Measurements from ENCODE around the gene MAGI2. TPM values are rescaled to one million over a fixed set of nuclear protein-coding genes. Genes with fewer than 3 reads are reported as not detected.
A peak's percentile ranks its signal among the peaks of the same experiment; 100 is the strongest.

The MAGI2 gene
- total and polyA plus RNA-seq, 2 of the 13 experiments (the other 11 are each of a cell fraction or from before 2014, with no cell fraction given): 1.5 to 3.8 TPM

- TF ChIP-seq IRF9 (CRISPR knock-in tag; IDR thresholded peaks at IDR 0.05; ENCODE audit: borderline replicate concordance) (no peak), ZNF350 (CRISPR knock-in tag; IDR thresholded peaks at IDR 0.05; ENCODE audit: borderline replicate concordance, low read depth) (no peak), ARHGAP35 (CRISPR knock-in tag; IDR thresholded peaks at IDR 0.05; ENCODE audit: borderline replicate concordance) (no peak), SALL1 (CRISPR knock-in tag; IDR thresholded peaks at IDR 0.05) (no peak), SMC3 (IDR thresholded peaks at IDR 0.05; ENCODE audit: low read length) (no peak), GMEB1 (CRISPR knock-in tag; IDR thresholded peaks at IDR 0.05; ENCODE audit: borderline replicate concordance) (0 out of 2 replicates have a peak, but pooled peaks have one; percentile 5), HCFC1 (IDR thresholded peaks at IDR 0.05; ENCODE audit: low read depth, low read length) (no peak), ATF5 (CRISPR knock-in tag; IDR thresholded peaks at IDR 0.05; ENCODE audit: low read depth) (no peak), ZBTB20 (CRISPR knock-in tag; IDR thresholded peaks at IDR 0.05; ENCODE audit: borderline replicate concordance, low read depth) (no peak), HNF1B (CRISPR knock-in tag; IDR thresholded peaks at IDR 0.05) (no peak), ZNF557 (CRISPR knock-in tag; IDR thresholded peaks at IDR 0.05) (no peak), CSRNP1 (CRISPR knock-in tag; IDR thresholded peaks at IDR 0.05) (no peak), THAP11 (CRISPR knock-in tag; IDR thresholded peaks at IDR 0.05) (no peak), ZNF841 (CRISPR knock-in tag; IDR thresholded peaks at IDR 0.05; ENCODE audit: borderline replicate concordance) (no peak), ATF3 (CRISPR knock-in tag; IDR thresholded peaks at IDR 0.05) (no peak), POLR2AphosphoS2 (IDR thresholded peaks at IDR 0.05; ENCODE audit: low read depth, low read length) (no peak), ZNF512 (CRISPR knock-in tag; IDR thresholded peaks at IDR 0.05) (0 out of 2 replicates have a peak, but pooled peaks have one; percentile 5), ZSCAN31 (CRISPR knock-in tag; IDR thresholded peaks at IDR 0.05; ENCODE audit: low read depth) (no peak)
These were observed 255 bp downstream of the MAGI2 start (continued) for GRCh38 chr7:79453266-79453557.
